HG02943 (cell line): Measurements from ENCODE around the gene CPNE4.

ENCODE experiments used
- ATAC-seq: cut with Tn5 transposase; IDR thresholded peaks from one replicate; pipeline ENCODE4 v1.9.1; 2021; ENCODE audit warnings: mild to moderate bottlenecking, low read depth, moderate library complexity; ENCODE audit not compliant: unreplicated experiment

CPNE4 gene

GRCh38 chr3:131619821-131620220 lies 415.0 kb downstream of the CPNE4 start:
- ATAC-seq: no peak

DNA sequence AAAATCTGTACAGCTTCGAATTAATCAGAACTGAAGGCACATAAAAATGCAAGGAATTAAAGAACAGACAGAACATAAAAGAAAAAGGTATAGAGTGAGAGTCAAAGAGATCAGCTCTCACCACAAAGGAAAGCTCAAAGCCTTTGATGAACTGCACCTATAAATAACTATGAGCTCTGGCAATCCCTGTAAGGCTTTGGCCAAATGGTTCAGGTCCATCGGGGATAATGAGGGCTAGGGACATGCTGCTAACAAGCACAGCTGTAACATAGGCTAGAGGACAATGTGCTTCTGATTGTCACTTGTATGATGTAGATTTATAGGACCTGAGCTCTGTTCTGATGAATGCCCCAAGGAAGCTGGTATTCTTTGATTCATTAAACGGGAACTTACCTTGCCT lies 418.1 kb downstream of the CPNE4 start:
- no peak for ATAC-seq

- no peak for ATAC-seq
Observed at GRCh38 chr3:131612745-131613144, 422.1 kb downstream of the CPNE4 start.

DNA sequence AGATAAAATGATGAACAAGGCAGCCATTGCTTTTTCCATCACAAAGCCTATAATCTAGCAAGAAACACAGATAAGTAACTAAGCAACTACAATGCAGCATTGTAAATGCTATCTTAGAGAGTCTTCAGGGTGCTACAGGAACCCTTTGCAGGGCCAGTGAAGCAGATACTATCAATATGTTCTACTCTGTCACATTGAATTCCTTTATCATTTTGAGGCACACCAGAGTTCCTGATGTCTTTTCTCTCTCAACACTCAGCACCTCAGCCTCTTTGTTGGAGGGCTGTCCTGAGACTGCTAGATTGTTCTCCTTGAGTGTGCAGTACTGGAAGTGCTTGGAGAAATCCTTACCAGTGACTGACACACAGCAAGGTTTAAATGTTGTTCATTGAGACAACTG lies 424.6 kb downstream of the CPNE4 start:
- no peak for ATAC-seq

DNA sequence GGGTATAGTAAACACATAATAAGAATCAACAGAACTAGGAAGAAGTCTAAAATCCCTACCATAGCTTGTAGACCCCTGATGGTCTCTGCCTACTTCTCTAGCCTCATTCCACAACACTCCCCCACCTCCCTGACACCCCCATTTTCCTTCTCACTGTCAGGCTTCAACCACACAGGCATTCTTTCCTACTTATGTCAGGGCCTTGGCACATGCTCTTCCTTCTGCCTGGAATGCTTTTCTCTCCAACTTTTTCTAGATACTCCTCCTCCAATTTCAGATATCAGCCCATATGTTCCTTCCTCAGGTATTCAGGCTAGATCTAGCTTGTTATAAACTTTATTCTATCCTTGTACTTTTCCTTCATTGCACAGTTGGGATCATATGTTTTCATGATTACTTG lies 426.1 kb downstream of the CPNE4 start:
- ATAC-seq: no peak

DNA sequence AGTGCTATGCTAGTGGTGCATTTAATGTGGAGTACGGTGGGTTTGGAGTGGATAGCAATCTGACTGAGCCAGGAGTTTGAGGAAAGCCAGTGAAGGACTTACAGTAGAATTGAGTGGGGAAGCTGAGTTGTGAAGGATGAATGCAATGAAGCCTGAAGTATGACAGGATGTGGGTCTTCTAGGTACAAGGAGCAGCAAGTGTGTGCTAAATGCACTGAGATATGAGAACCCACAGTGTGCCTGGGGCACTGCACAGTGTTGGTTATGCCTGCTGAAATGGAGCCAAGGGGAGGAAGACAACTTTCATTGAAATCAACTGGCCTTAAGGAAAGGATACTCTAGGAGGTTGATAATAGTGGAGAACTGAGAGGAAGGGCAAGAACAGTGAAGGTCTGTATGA lies 426.5 kb downstream of the CPNE4 start:
- no peak for ATAC-seq

GRCh38 chr3:131605916-131606315 lies 428.9 kb downstream of the CPNE4 start:
- ATAC-seq: no peak

DNA sequence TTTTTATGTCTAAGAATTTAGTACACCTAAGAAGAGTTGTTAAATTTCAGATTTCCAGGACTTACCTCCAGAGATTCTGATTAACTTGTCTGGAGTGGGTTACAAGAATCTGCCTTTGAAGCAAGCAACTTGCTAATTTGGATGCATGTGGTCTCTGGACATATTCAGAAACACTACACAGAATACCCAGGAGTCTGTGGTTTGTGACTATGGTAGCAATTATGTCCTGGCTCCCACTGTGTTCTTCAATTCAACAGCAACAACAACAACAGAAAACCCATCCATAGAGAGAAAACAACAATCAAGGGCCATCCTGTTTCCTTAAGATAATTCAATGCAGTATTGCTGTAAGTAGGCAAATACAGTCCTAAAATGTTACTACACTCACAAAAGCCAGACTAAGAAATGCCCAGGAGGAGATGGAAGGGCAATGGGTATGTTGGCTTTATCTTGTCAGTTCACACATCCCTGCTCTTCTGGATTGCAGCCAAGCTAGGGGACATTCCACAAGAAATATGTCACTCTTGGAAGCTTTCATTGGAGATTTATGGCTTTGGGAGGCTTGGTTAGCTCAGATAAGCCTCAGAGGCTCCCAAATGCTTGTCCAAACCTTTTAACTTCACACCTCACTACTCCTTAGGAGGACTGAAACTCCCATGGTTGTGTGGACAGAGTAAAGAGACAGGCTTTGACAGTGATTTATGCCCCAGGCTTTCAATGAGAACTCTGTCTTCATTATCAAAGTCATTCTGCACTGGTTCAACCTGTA lies 432.6 kb downstream of the CPNE4 start:
- no peak for ATAC-seq

GRCh38 chr3:131597816-131598215 lies 437.0 kb downstream of the CPNE4 start:
- ATAC-seq: no peak

GRCh38 chr3:131596884-131597283 lies 437.9 kb downstream of the CPNE4 start:
- no peak for ATAC-seq

GRCh38 chr3:131591394-131592014 lies 443.3 kb downstream of the CPNE4 start:
- ATAC-seq: no peak

GRCh38 chr3:131586277-131586676 lies 448.5 kb downstream of the CPNE4 start:
- no peak for ATAC-seq

DNA sequence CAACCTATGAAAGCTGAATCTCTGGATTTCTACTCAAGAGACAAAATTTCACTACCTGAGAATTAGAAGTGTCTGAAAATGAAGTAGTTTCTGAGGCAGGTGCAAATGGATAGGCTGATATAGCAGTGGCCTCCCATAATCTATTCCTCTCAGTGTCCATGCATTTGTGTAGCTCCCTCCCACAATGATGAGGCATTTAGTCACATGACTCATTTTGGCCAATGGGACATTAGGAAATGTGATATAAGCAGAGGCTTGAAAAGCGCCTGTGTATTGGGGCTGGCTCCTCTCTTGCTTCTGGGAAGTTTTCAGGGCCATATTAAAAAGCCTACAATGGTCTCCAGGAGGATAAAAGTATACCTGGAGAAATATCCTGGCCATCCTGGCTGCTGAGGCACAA lies 452.4 kb downstream of the CPNE4 start:
- no peak for ATAC-seq

DNA sequence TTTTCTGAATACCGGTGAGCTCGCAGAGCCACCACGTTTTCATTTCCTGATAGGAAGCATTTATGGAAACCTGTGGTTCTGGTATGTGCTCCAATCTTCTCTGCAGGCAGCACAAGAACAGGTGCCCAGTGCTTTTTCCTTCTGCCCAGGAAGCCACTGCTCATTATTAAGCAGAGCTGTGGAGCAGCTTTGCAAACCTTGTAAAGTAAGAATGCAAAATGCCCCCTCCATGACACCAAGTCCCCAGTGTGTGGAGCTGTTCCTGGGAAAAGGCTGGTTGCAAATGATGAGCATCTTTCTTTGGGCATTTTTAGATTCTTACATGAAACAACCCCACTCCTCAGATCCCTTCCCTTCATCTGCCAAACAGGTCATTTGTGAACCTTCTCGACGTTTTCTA lies 466.4 kb downstream of the CPNE4 start:
- no peak for ATAC-seq

- ATAC-seq: no peak
Observed at GRCh38 chr3:131564812-131565211, 470.0 kb downstream of the CPNE4 start.

DNA sequence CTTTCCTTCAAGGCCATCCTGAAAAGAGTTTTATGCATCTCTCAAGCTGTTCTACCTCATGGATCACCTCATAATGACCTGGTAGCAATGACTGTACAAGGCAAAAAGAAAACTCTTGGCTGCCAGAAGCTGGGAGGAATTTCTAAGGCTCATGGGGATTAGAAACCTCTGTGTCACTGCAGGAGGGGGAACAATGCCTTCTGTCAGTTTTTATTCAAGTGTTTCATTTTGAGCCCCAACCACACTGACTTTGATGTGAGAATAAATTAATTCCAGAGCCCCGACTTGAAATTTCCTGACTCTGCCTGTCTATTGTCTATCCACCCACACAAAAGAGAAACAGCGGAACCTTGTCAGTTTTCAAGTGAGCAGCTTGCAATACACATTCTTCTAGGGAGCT lies 473.3 kb downstream of the CPNE4 start:
- ATAC-seq: no peak

DNA sequence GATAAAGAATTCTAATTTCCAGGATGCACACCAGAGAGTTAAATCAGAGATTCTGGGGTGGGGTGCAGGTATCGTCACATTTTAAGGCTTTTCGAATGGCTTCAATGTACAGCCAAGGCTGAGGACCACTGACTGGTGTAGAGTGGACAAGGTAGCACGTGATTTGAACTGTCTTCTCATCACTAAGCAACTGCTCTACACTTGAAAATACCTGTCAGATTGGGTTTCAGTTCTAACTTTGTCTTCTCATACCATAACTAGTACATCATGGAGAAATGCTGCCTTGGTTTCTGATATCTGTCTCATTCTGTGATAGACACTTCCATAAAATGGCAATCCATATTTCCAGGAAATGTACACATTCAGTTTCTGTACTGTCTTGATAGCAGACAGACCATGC lies 474.0 kb downstream of the CPNE4 start:
- ATAC-seq: no peak

- no peak for ATAC-seq
Observed at GRCh38 chr3:131555456-131555855, 479.4 kb downstream of the CPNE4 start.

DNA sequence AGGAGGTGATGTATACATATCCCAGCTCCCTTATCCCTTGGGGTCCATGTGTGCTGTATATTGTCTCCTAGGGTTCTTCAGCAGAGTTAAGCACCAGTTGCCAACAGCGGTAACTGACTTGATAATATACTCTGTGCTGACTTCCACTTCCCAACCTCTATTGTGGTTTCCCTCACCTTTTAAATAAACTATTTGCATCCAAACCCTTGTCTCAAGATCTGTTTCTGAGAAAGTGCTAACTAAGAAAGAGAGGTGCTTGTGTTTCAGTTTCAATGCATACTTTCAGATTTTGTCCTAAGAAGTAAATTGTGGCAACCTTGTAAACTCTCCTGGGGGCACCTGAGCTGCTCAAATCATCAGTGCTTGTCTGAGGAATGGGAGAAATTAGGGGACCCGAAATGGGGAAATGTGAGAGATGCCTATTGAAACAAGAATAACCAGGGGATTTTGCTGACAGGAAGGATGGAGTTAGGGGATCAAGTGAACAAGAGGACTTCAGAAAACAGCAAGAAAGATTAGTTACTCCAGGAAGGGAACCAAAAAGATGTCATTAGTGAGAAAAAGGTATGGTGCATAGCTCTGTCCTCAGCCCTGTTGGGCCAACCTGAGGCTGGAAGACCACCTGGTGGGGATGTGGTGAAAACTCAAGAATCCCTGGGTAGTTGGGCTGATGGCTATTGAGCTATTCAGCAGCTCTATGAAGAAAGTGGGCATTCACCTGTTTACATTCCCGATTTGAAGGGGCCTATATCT lies 481.1 kb downstream of the CPNE4 start:
- peak; percentile 84 for ATAC-seq

DNA sequence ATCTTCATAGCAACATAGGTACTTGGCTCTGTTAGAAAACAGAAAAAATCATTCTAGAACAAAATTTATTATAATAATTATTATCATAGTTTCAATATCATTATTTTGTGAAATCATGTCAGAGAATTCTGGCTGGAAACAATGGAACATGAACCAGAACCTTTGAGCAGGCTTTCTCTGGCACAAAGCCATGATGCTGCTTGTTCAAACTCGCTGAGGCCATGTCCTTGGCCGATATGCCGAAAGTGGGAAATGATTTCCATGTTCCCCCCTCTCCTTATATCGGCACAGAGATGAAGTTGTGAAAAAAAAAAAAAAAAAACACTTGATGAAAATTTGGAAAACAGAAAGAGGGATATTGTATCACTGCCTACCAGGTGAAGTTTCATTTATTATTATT lies 483.1 kb downstream of the CPNE4 start:
- no peak for ATAC-seq

DNA sequence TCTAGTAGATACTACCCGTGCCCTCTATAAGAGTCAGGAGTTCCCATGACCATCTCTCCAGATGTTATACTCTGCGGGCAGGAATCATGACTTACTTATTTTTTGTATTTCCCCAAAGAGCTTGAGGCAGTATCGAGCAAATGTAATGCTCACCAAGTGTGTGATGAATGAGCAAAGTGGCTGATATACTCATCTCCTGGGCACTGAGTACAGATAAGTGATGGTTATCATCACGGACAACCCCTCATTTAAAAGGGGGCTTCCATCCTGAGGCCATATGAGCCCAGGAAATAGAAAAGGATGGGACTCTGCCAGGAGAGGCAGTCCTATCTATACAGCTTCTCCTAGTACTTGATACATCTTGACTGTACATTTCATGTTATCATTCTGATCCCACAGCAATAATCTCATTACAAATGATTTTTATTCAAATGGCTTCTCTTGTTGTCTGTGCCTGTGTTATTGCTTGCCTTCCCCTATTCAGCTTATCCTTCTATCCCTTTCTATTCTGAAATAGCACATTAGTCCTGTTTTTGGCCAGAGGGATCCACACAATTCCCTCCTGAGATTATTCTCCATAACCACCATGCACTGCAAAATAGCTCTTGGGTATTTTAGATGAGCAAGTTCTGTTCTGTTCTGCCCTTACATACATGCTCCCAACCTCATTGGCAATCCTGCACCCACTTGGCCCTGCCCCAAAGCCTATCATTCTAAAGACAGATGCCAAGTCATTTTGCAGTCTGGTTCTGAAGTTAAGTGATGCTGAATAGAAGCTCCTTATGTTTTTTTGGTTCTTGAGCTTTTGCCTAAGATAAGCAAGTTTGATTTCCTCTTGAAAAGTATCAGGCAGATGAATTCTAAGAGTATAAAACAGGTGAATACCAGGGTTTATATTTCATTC lies 484.0 kb downstream of the CPNE4 start:
- ATAC-seq: no peak
